GM12878 (cell line): ENCODE data around the gene SLC12A6.

Experiments
- CHD2 ChIP-seq: IDR thresholded peaks from 2 replicates; pipeline ENCODE4 v1.6.1; 2011; ENCODE audit warnings: low read depth, low read length, improper control_type of control experiment, borderline replicate concordance
- CTCF ChIP-seq, 3 experiments: IDR thresholded peaks in 2 of 3; conservative IDR thresholded peaks in 1 of 3; 2 replicates each; pipeline ENCODE4 v1.5.1; 2011; ENCODE audit warnings: low read depth in 3 of 3, low read length in 3 of 3, mild to moderate bottlenecking in 3 of 3, control low read depth in 2 of 3, moderate library complexity in 2 of 3, inconsistent platforms in 1 of 3, mixed read lengths in 1 of 3; ENCODE audit not compliant: control insufficient read depth in 2 of 3, insufficient read depth in 1 of 3; ENCODE audit errors: extremely low read depth in 1 of 3
- GABPA ChIP-seq: IDR thresholded peaks from 2 replicates; pipeline ENCODE4 v1.6.1; 2014; ENCODE audit warnings: antibody characterized with exemption, low read depth, mild to moderate bottlenecking, inconsistent platforms
- JUNB ChIP-seq: IDR thresholded peaks from 2 replicates; pipeline ENCODE4 v1.6.1; 2016; ENCODE audit warnings: antibody characterized with exemption, mild to moderate bottlenecking
- MAX ChIP-seq: IDR thresholded peaks from 2 replicates; pipeline ENCODE4 v1.6.1; 2012; ENCODE audit warnings: low read depth, low read length, improper control_type of control experiment
- MLLT1 ChIP-seq: fragments of 450-650 bp; IDR thresholded peaks from 2 replicates; pipeline ENCODE4 v1.6.1; 2016; ENCODE audit warnings: mild to moderate bottlenecking
- RBBP5 ChIP-seq: fragments of 200-600 bp; sonication (generic); conservative IDR thresholded peaks from 2 replicates; pipeline ENCODE4 v1.6.1; 2016
- SMC3 ChIP-seq: IDR thresholded peaks from 2 replicates; pipeline ENCODE4 v1.6.1; 2011; ENCODE audit warnings: low read length, improper control_type of control experiment, borderline replicate concordance
- SUZ12 ChIP-seq: fragments of 200-600 bp; sonication (generic); IDR thresholded peaks from one replicate; pipeline ENCODE4 v1.6.1; 2018; ENCODE audit warnings: antibody characterized with exemption, mild to moderate bottlenecking; ENCODE audit not compliant: unreplicated experiment
- TAF1 ChIP-seq: IDR thresholded peaks from 2 replicates; pipeline ENCODE4 v1.6.1; 2011; ENCODE audit warnings: mild to moderate bottlenecking, low read depth, low read length, borderline replicate concordance

GRCh38 chr15:34242331-34242710 is 95.3 kb downstream of the SLC12A6 start:
- TF ChIP-seq JUNB, result no peak
- TF ChIP-seq SUZ12, result no peak
- TF ChIP-seq MLLT1, result no peak
- TF ChIP-seq CHD2, result no peak
- no peak for TF ChIP-seq GABPA
- no peak for TF ChIP-seq CTCF (IDR thresholded peaks at IDR 0.05 in 2 of 3, conservative IDR thresholded peaks at IDR 0.05 in 1 of 3; ENCODE audit: control insufficient read depth in 2 of 3, extremely low read depth in 1 of 3, insufficient read depth in 1 of 3, low read depth in 3 of 3, low read length in 3 of 3)
- TF ChIP-seq MAX, result no peak
- no peak for TF ChIP-seq RBBP5
- no peak for TF ChIP-seq TAF1
- no peak for TF ChIP-seq SMC3
